Stimulated activated CD4-positive, alpha-beta T cell treated with anti-CD3 and anti-CD28 coated beads, TNF-alpha, amount 100 ng/mL, for 24 hours (primary cell): Measurements from ENCODE around the gene GLCE.

ENCODE experiments used
- DNase-seq, 3 experiments: peaks; one replicate each; pipeline ENCODE4 v3.0.0-alpha.2; 2020; ENCODE audit warnings: low read depth in 3 of 3

GLCE gene

GRCh38 chr15:69160141-69160993 lies at the start of gene GLCE:
Gene GLCE (plus strand): TSS chr15:69160635. CDS start chr15:69255807, 95,172 bp downstream.
- DNase-seq: peak; percentile 80 to 93 (median 87)

GRCh38 chr15:69114331-69114928 lies 46.0 kb upstream of the GLCE start:
- DNase-seq: no peak

- no peak for DNase-seq
Observed at GRCh38 chr15:69115031-69115430, 45.4 kb upstream of the GLCE start.

- no peak for DNase-seq
Observed at GRCh38 chr15:69116391-69116790, 44.0 kb upstream of the GLCE start.

GRCh38 chr15:69117431-69117871 lies 43.0 kb upstream of the GLCE start:
- no peak for DNase-seq

- DNase-seq: no peak
Observed at GRCh38 chr15:69118089-69118488, 42.3 kb upstream of the GLCE start.

- DNase-seq: no peak
Observed at GRCh38 chr15:69119001-69119400, 41.4 kb upstream of the GLCE start.

- no peak for DNase-seq
Observed at GRCh38 chr15:69119683-69120395, 40.6 kb upstream of the GLCE start.

- DNase-seq: no peak
Observed at GRCh38 chr15:69120732-69121131, 39.7 kb upstream of the GLCE start.

GRCh38 chr15:69121198-69121828 lies 39.1 kb upstream of the GLCE start:
- DNase-seq: no peak

- DNase-seq: no peak
Observed at GRCh38 chr15:69125236-69125635, 35.2 kb upstream of the GLCE start.

GRCh38 chr15:69126054-69126469 lies 34.4 kb upstream of the GLCE start:
- DNase-seq: no peak

- no peak for DNase-seq
Observed at GRCh38 chr15:69127306-69127705, 33.1 kb upstream of the GLCE start.

GRCh38 chr15:69128667-69129311 lies 31.6 kb upstream of the GLCE start:
- DNase-seq: no peak

- no peak for DNase-seq
Observed at GRCh38 chr15:69131362-69132220, 28.8 kb upstream of the GLCE start.

GRCh38 chr15:69132430-69132829 lies 28.0 kb upstream of the GLCE start:
- DNase-seq: no peak

GRCh38 chr15:69132977-69133861 lies 27.2 kb upstream of the GLCE start:
- no peak for DNase-seq

- DNase-seq: no peak
Observed at GRCh38 chr15:69133862-69134519, 26.4 kb upstream of the GLCE start.

GRCh38 chr15:69134791-69135190 lies 25.6 kb upstream of the GLCE start:
- DNase-seq: no peak
